Activated effector memory CD4-positive, alpha-beta T cell treated with anti-CD3 and anti-CD28 coated beads, Interleukin-2, amount 50 U/mL, for 16 hours (primary cell): Measurements from ENCODE around the gene USP24.
"Not testable (repeated sequence)": the region's sequence is repeated elsewhere in the genome, so short reads cannot be mapped to it uniquely, and the experiment has no call there.

Source experiments
- DNase-seq: peaks from one replicate; pipeline ENCODE4 v3.0.0-alpha.2; 2020

The USP24 gene

GRCh38 chr1:55194851-55195250 is 20.3 kb downstream of the USP24 start:
- DNase-seq, result no peak

- no peak for DNase-seq
Measured at GRCh38 chr1:55192093-55192492, 23.1 kb downstream of the USP24 start.

DNA sequence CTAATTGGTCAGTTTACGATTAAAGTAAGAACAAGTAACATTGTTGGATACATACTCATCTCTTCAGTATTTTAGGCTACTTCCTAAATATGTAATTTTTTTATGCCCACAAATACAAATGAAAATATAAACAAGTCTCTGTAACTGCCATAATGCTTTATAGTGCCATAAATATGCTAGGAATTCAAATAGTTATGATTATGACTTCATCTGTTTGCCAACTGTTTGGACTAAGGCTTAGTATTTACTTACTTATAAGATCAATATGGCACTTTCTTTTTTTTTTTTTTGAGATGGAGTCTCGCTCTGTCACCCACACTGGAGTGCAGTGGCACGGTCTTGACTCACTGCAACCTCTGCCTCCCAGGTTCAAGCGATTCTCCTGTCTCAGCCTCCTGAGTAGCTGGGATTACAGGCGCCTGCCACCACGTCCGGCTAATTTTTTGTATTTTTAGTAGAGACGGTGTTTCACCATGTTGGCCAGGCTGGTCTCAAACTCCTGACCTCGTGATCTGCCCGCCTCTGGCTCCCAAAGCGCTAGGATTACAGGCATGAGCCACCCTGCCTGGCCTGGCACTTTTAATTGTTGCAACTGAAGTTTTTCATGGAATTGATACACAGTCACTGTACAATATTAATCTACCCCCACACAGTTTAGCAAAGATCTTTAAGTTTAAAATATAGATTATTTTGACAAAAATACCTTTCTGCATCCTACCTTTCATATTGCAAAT is 23.8 kb downstream of the USP24 start:
- not testable (repeated sequence) for DNase-seq

DNA sequence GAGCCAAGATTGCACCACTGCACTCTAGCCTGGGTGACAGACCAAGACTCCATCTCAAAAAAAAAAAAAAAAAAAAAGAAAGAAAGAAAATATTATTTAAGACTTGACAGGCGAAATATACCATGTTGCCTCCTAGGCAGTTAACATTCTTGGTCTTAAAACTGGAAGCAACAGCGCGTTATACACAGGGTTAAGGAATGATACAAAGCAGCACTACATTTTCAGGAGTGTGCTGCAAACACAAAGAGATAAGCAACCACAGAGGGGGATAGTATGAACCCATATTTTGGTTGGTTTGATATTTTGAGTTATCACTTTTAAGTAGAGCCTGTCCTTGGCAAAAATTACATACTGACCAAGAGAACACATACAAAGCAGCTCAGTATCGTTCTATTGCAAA is 25.1 kb downstream of the USP24 start:
- DNase-seq, result no peak

DNA sequence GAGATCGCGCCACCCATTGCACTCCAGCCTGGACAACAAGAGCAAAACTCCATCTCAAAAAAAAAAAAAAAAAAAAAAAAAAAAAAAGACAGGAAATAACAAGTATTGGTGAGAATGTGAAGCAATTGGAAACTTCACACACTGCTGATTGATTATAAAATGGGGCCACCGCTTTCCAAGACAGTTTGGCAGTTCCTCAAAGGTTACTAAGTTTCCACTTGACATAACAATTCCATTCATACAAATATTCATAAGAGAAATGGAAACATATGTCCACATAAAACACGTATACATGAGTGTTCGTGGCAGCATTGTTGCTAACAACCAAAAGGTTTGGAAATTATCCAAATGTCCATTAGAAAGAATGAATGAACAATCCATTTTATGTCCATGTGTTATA is 26.3 kb downstream of the USP24 start:
- no peak for DNase-seq

GRCh38 chr1:55185832-55186231 is 29.3 kb downstream of the USP24 start:
- DNase-seq, result no peak

DNA sequence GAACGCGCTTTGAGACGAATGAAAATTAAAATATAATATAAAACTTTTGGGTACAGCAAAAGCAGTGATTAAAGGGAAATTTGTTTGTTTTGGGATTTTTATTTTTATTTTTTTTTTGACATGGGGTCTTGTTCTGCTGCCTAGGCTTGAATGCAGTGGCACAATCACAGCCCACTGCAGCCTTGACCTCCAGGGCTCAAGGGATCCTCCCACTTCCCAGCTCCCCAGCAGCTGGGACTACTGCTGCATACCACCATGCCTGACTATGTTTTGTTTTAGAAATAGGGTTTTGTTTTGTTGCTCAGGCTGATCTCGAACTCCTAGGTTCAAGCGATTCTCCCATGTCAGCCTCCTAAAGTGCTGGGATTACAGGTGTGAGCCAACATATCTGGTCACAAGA is 30.3 kb downstream of the USP24 start:
- no peak for DNase-seq

- DNase-seq, result no peak
Measured at GRCh38 chr1:55181666-55182065, 33.5 kb downstream of the USP24 start.

DNA sequence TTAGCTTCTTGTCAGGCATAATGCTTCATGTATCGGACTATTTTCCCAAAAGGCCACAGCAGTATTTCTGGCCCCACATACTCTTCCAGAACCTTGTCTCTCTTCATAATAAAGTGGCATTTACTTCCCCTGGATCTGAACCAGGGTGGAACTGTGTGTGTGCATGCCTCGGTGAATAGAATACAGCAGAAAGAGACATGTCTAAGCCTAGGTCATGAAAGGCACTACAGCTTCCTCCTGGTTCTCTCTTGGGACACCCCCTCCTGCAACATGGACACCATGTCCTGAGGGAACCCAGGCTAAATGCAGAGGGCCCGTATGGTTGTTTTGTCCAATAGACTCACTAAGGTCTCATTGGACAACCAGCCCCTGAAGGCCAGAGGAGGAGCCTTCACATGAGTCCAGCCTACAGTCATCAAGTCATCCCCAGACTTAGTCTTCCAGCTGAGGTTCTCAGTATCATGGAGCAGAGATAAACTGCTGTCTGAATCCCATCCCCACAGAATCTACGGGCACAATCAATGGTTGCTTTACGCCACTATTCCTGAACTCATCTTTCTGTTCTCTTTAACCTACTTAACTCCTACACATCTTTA is 35.0 kb downstream of the USP24 start:
- no peak for DNase-seq

DNA sequence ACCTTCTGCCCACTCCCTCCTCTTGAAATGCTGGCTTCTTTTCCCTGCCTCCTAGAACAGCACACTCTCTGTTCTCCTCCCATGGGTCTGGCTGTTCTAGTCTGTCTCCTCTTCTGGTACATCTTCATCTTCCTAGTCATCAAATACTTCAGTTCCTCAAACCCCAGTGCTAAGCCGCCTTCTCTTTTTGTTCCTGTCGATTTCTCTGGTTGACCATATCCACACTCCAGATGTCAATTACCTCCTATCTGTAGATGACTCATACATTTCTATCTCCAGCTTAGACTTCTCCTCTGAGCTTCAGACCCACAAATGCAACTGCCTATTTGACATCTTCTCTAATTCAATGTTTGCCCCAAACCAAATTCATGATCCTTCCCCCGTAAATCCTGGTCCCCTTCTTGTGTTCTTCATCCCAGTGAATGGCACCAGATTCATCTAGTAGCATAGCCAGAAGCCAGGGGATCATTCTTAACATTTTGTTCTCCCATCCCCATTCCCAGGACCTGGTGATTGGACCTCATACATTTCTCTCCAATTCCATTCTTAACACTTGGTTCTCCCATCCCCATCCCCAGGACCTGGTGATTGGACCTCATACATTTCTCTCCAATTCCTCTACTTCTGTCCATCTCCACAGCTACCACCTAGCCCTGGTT is 35.9 kb downstream of the USP24 start:
- DNase-seq, result no peak

GRCh38 chr1:55172687-55173086 is 42.5 kb downstream of the USP24 start:
- DNase-seq, result no peak

- no peak for DNase-seq
Measured at GRCh38 chr1:55172272-55172671, 42.9 kb downstream of the USP24 start.

DNA sequence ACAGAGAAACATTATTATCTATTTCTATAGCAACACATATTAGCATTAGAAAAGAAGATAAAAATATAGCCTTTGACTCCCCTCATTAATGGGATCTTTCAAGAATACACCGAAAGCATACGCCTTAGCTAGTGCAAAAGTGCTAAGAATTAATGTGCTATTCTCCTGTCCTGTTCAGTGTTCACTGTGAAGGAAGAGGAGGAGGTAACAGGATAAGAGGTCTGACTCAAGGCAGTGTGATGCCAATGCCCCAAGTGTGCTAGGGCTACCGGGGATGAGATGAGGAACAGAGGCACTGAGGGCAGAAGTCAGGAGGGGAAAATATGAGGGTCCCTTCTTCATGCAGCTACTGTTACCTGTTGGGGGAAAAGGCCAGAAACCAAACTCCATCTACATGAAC is 43.5 kb downstream of the USP24 start:
- no peak for DNase-seq

- no peak for DNase-seq
Measured at GRCh38 chr1:55170426-55170825, 44.7 kb downstream of the USP24 start.

DNA sequence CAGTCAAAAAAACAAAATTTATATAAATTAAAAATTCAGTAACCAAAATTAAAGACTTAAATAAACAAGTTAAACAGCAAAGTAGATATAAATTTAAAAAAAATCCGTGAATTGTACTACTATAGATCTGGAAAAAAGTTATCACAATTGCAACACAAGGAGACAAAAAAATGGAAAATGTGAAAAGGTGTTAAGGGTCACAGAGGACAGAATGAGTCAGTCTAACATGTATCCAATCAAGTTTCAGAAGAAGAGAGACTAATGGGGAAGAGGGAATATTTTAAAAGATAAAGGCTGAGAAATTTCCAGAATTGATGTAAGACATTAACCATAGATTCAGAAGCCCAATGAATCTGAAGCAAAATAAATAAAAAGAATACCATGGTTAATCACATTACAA is 46.0 kb downstream of the USP24 start:
- DNase-seq, result no peak

GRCh38 chr1:55168353-55168752 is 46.8 kb downstream of the USP24 start:
- no peak for DNase-seq

DNA sequence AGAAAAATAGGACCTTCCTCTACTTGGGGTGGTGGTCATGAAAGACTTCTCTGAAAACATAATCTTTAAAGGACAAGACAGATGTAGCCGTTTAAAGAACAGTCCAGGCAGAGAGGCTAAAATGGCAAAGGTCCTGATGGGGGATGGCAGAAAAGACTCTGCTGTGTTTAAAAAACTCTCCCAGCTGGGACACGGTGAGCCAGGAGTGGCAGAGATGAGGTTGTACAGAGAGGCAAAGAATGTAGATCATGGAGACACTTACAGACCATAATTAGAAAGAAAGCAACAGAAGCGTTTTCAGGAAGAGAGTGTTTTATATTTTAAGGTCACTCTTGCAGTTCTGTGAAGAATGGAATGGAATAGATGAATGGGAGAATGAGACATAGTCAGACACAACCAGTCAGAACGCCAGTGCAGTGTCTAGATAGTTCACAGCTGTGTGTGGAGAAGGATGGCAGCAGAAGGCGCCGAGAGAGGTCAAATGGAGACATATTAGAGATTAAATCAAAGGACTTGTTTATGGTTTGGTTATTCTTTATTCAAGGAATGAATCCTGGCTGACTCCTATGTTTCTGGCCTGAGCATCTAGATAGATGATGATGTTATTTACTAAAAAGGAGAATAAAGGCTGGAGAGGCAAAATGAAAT is 47.8 kb downstream of the USP24 start:
- no peak for DNase-seq

DNA sequence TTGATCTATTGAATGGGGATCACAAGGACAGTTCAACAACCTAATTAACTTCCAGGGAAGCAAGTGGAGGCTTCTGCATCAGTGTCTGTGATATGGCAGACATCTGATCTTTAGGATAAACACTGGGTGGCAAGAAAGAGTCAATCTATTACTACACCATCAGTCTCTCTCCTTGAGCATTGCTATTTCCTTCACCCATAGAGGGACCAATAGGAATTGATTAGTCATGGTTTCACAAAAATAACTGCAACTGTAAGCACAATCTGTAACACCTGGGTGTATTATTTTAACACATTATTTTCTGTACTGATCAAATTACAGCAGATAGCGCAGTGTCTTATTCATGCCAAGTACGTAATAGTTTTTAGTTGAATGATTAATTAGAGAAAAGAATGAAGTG is 50.3 kb downstream of the USP24 start:
- no peak for DNase-seq

DNA sequence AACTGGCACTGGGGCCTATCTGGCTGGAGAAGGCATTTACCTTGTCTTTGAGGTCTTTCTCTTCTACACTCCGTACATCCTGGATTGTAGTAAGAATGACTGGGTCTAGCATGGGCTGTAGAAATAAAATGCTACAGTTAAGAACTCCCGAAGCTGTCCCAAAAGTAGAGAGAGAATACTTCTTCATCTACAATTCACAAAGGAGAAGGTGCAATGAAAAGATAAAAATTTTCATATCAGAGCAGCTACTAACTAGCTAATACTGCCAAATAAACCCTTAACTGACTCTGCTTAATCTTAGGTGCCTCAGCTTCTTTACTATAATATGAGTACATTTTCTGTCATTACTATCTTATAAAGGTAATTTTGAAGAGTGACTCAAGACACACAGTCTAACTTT is 55.6 kb downstream of the USP24 start:
- no peak for DNase-seq

DNA sequence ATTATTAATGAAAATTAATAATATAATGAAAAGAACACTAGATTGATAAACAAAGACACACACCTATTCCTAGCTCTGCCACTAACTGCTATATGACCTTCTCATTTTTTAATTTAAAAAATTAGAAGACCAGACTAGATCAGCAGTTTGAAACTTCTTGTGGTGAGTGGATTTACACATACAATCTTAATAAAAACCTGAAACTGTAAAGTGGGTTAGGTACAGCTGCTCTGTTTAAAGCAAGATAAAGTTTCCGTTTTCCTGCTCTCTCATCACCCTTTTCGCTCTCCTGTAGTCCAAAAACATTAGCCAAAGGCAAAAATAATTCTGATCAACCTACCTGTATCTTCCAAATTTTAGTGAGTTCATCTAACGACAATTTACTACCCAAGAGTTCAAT is 58.6 kb downstream of the USP24 start:
- no peak for DNase-seq

- DNase-seq, result no peak
Measured at GRCh38 chr1:55156093-55156492, 59.1 kb downstream of the USP24 start.

DNA sequence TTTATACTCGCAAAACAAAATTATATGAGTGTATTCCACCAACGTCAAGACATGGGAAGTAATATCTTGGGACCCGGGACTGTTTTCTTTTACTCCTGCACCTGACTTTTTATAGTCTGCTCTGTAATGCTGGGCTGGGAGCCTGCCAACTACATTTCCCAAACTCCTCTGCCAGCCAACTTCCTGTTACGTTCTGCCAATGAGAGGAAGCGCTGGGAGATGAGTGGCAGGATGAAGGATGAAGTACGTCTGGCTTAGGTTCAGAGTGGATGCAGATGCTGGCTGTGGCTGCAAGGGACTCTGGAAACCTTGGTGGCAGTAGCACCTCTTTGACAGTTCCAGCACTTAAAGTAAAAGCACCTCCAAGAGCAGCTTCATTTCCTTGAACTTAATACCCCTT is 59.6 kb downstream of the USP24 start:
- DNase-seq, result no peak

GRCh38 chr1:55154616-55155015 is 60.5 kb downstream of the USP24 start:
- DNase-seq, result no peak

- no peak for DNase-seq
Measured at GRCh38 chr1:55153031-55153430, 62.1 kb downstream of the USP24 start.
